Psoas muscle (tissue), 8 donors: ENCODE results near the gene N4BP2L2. TPM values are rescaled to one million over a fixed set of nuclear protein-coding genes. Genes with fewer than 3 reads are reported as not detected.

Source experiments
- ATAC-seq, 4 donors: fragments of 200-7000 bp; cut with Tn5 transposase; one replicate each; pipeline ENCODE4 v1.9.1; 2020; ENCODE audit warnings: moderate library complexity in 3 of 4, mild to moderate bottlenecking in 2 of 4
- DNase-seq, 2 donors: peaks; one replicate each; pipeline ENCODE4 v3.0.0-alpha.2; 2020
- H3K27ac ChIP-seq: fragments of 200-600 bp; one replicate; pipeline ENCODE4 v1.8.0; 2022
- H3K27me3 ChIP-seq, 3 donors: fragments of 200-600 bp in 1 of 3; one replicate each; pipeline versions ENCODE4 v1.6.1 to v1.8.0; 2013 to 2022; ENCODE audit warnings: low read length in 2 of 3, mild to moderate bottlenecking in 2 of 3, moderate library complexity in 1 of 3; ENCODE audit not compliant: insufficient read depth in 3 of 3
- H3K36me3 ChIP-seq, 2 donors: fragments of 200-600 bp in 1 of 2; one replicate each; pipeline versions ENCODE4 v1.6.1 to v1.8.0; 2013 to 2022; ENCODE audit warnings: low read depth in 1 of 2, mild to moderate bottlenecking in 1 of 2, moderate library complexity in 1 of 2; ENCODE audit not compliant: insufficient read depth in 1 of 2
- H3K4me1 ChIP-seq: fragments of 200-600 bp; one replicate; pipeline ENCODE4 v1.8.0; 2022
- H3K4me3 ChIP-seq: fragments of 200-600 bp; one replicate; pipeline ENCODE4 v1.8.0; 2022; ENCODE audit warnings: mild to moderate bottlenecking
- H3K9me3 ChIP-seq: fragments of 200-600 bp; one replicate; pipeline ENCODE4 v1.8.0; 2022
- CTCF ChIP-seq: fragments of 200-600 bp; IDR thresholded peaks from one replicate; pipeline ENCODE4 v1.8.0; 2022; ENCODE audit warnings: antibody characterized with exemption
- WGBS, 3 donors: extraction: QIAGEN DNeasy Blood & Tissue Kit; methylation state at CpG; one replicate each; pipeline versions ENCODE4 v1.1.6 to v1.1.7; 2013; 5-methylcytosine and 5-hydroxymethylcytosine counted together
- intact Hi-C, 2 donors: fragments of 100-400 bp; cut with DNase I; formaldehyde crosslinking; loops; one replicate each; pipeline versions ENCODE4 v1.11.0 to v1.14.2; 2022
- polyA plus RNA-seq, 3 donors: library from polyadenylated mRNA; stranded (reverse); fragments of 200-250 nt; gene quantifications; one replicate each; pipeline ENCODE4 v1.2.3, GENCODE V29; 2013
- total RNA-seq, 4 donors: library from RNA; stranded (reverse); fragmentation: NEBNext Ultra II Directional in 2 of 4; extraction: Animal tissue kit (Norgen Biotek cat#: 25700) in 2 of 4; gene quantifications; one replicate each; pipeline versions ENCODE4 v1.2.1 to v1.2.4, GENCODE V29; 2021 to 2023
- donor health status: healthy with polysubstance abuse.
- donor health status: DM: no; HTN: no; CAD: no; lungs with moderate emphysema.
- donor health status: Bipolar disorder and iron deficiency.
- donor health status: healthy.
- donor health status: DM: yes; HTN: yes; CAD: no.
- donor health status: DM: no; HTN: no; CAD: no.
- donor health status: DM: no; HTN: no; CAD: no.
- donor health status: DM: yes; HTN: yes; CAD: no.

N4BP2L2 gene
- total and polyA plus RNA-seq, 7 donors = 23.6 to 153 (median 102) TPM

- WGBS, 3 donors = 24 to 61% (median 55%) methylated on average over 1 of the region's 1 CpG
- H3K27ac ChIP-seq = no peak overlapping the region
- ATAC-seq (no peak), DNase-seq (no peak)
- no peaks in the 10 kb centered on the region for H3K27me3 ChIP-seq
- no peak for TF ChIP-seq CTCF
- intact Hi-C loops = no loop called here
- no peaks in the 10 kb centered on the region for H3K9me3 ChIP-seq
- peaks cover 0 to 33% of the 10 kb centered on the region in 2 donors for H3K36me3 ChIP-seq
- peaks cover 42% of the 10 kb centered on the region for H3K4me1 ChIP-seq
- no peak overlapping the region for H3K4me3 ChIP-seq
Observed at GRCh38 chr13:32525766-32526165, 12.8 kb downstream of the N4BP2L2 start.

GRCh38 chr13:32515246-32515645, 23.3 kb downstream of the N4BP2L2 start:
- TF ChIP-seq CTCF = no peak
- no peaks in the 10 kb centered on the region for H3K9me3 ChIP-seq
- no peak overlapping the region for H3K4me3 ChIP-seq
- H3K27ac ChIP-seq = no peak overlapping the region
- no peaks in the 10 kb centered on the region for H3K4me1 ChIP-seq
- H3K27me3 ChIP-seq = no peaks in the 10 kb centered on the region
- peaks cover 0 to 82% of the 10 kb centered on the region in 2 donors for H3K36me3 ChIP-seq
- intact Hi-C loops = no loop called here
- DNase-seq (no peak), ATAC-seq (no peak)
- 97% methylated on average over 3 of the region's 3 CpGs for WGBS, 3 donors

- H3K27ac ChIP-seq = no peak overlapping the region
- H3K9me3 ChIP-seq = no peaks in the 10 kb centered on the region
- DNase-seq (no peak), ATAC-seq (no peak)
- H3K4me3 ChIP-seq = no peak overlapping the region
- H3K4me1 ChIP-seq = no peaks in the 10 kb centered on the region
- TF ChIP-seq CTCF = no peak
- H3K27me3 ChIP-seq = no peaks in the 10 kb centered on the region
- 90 to 92% (median 90%) methylated on average over 4 of the region's 4 CpGs for WGBS, 3 donors
- intact Hi-C loops = no loop called here
- H3K36me3 ChIP-seq = peaks cover 0 to 65% of the 10 kb centered on the region in 2 donors
Observed at GRCh38 chr13:32511482-32511881, 27.1 kb downstream of the N4BP2L2 start.

GRCh38 chr13:32504876-32505275, 33.7 kb downstream of the N4BP2L2 start:
- ATAC-seq = no peak
- no peaks in the 10 kb centered on the region for H3K9me3 ChIP-seq
- no peak overlapping the region for H3K4me3 ChIP-seq
- no peak for TF ChIP-seq CTCF
- no peak for DNase-seq
- WGBS, 3 donors = 91 to 96% (median 93%) methylated on average over 2 of the region's 2 CpGs
- intact Hi-C loops = no loop called here
- H3K27me3 ChIP-seq = no peaks in the 10 kb centered on the region
- no peak overlapping the region for H3K27ac ChIP-seq
- peaks cover 2 to 34% of the 10 kb centered on the region in 2 donors for H3K36me3 ChIP-seq
- no peaks in the 10 kb centered on the region for H3K4me1 ChIP-seq

GRCh38 chr13:32504263-32504662, 34.3 kb downstream of the N4BP2L2 start:
- intact Hi-C loops = no loop called here
- Histone ChIP-seq H3K27ac (no peak overlapping the region), H3K4me3 (no peak overlapping the region), H3K9me3 (no peaks in the 10 kb centered on the region), H3K4me1 (no peaks in the 10 kb centered on the region), H3K27me3 (no peaks in the 10 kb centered on the region), H3K36me3 (peaks cover 2 to 31% of the 10 kb centered on the region in 2 donors)
- DNase-seq (no peak), ATAC-seq (no peak)
- TF ChIP-seq CTCF = no peak
- WGBS, 3 donors = 58 to 69% (median 68%) methylated on average over 1 of the region's 1 CpG
